Measurements from ENCODE around the gene LTBP3. TPM values are rescaled to one million over a fixed set of nuclear protein-coding genes. Genes with fewer than 3 reads are reported as not detected.
"Not testable (repeated sequence)": the region's sequence is repeated elsewhere in the genome, so short reads cannot be mapped to it uniquely, and the experiment has no call there.

The LTBP3 gene
- total and polyA plus RNA-seq, 9 donors: 50.2 to 204 (median 155) TPM

DNA sequence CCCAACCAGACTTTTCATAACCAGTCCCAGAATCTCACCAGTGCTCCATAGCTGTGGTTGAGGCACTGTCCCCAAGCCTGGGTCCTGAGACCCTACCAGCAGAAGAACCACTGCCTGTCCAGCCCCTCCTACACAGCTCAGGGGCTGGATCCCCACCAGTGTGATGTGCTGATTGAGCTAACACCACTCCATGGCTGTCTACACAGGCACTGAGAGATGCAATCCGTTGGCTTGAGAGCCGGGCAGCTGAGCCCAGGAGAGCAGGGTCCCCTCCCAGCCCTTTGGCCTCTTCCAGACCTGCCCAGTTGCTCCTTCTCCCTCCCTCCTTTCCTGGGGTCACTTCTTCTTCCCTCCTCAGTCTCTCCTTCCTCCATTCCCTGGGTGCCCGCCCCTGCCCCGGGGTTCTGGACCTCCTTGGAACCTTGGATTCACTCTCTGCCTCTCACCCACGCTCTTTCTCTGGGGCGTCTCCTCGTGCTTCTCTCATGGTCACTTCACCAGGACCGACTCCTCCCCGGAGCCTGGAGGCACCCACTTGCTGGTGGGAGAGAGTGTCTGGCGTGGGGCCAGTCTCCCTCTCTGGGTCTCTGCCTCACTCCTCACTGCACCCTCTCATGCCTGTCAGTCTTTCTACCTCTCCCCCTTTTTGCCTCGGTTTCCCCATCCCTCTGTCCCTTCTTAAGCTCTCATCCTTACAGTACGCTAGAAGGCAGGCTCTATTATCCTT is 34.0 kb downstream of the LTBP3 start:
- WGBS (ENCODE audit: insufficient coverage): 34% methylated on average over 8 of the region's 12 CpGs
- Histone ChIP-seq H3K4me3 (ENCODE audit: low read length) (peak overlapping the region; percentile 22), H3K27me3 (ENCODE audit: control insufficient read depth, insufficient read depth, low read length) (no peaks in the 10 kb centered on the region), H3K27ac (ENCODE audit: low read length) (peak overlapping the region; percentile 42), H3K4me1 (ENCODE audit: control insufficient read depth, insufficient read depth, low read length) (peaks cover 21% of the 10 kb centered on the region), H3K36me3 (ENCODE audit: control insufficient read depth, insufficient read depth, low read length) (peaks cover 33% of the 10 kb centered on the region), H3K9me3 (replicated peaks; ENCODE audit: control insufficient read depth, low read depth, low read length) (no peaks in the 10 kb centered on the region)
- DNase-seq: peak; percentile 60

DNA sequence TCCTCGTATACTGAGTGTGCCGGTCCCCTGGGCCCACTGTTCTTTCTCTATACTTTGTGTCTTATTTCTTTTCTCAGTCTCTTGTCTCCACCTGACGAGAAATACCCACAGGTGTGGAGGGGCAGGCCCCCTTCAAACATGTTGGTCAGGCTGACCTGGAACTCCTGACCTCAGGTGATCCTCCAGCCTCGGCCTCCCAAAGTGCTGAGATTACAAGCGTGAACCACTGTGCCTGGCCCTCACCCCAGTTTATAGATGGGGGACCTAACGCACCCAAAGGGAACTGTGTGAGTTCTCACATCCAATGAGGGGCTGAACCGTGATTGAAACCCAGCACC is 34.6 kb downstream of the LTBP3 start:
- not testable (repeated sequence) for DNase-seq; H3K9me3 ChIP-seq (replicated peaks; ENCODE audit: control insufficient read depth, low read depth, low read length); H3K27me3 ChIP-seq (ENCODE audit: control insufficient read depth, insufficient read depth, low read length); H3K4me3 ChIP-seq (ENCODE audit: low read length); H3K27ac ChIP-seq (ENCODE audit: low read length)
- WGBS (ENCODE audit: insufficient coverage): 83% methylated on average over 5 of the region's 7 CpGs
- Histone ChIP-seq H3K36me3 (ENCODE audit: control insufficient read depth, insufficient read depth, low read length) (peaks cover 27% of the 10 kb centered on the region), H3K4me1 (ENCODE audit: control insufficient read depth, insufficient read depth, low read length) (peaks cover 21% of the 10 kb centered on the region)

DNA sequence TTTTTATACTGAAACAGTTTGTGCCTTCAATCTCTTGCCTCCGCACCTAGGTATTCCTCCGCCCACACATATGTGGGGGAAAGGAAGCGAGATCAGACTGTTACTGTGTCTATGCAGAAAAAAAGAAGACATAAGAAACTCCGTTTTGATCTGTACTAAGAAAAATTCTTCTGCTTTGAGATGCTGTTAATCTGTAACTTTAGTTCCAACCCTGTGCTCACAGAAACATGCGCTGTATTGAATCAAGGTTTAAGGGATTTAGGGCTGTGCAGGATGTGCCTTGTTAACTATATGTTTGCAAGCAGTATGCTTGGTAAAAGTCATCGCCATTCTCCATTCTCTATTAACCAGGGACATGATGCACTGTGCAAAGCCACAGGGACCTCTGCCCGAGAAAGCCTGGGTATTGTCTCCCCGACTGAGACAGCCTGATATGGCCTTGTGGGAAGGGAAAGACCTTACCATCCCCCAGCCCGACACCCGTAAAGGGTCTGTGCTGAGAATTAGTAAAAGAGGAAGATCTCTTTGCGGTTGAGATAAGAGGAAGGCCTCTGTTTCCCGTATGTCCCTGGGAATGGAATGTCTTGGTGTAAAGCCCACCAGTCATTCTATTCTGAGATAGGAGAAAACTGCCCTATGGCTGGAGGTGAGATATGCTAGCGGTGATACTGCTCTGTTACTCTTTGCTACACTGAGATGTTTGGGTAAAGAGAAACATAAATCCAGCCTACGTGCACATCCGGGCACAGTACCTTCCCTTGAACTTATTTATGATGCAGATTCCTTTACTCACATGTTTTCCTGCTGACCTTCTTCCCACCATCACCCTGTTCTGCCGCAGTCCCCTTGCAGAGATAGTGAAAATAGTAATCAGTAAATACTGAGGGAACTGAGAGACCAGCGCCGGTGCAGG is 35.2 kb downstream of the LTBP3 start:
- H3K27me3 ChIP-seq (ENCODE audit: control insufficient read depth, insufficient read depth, low read length); DNase-seq; H3K27ac ChIP-seq (ENCODE audit: low read length); H3K9me3 ChIP-seq (replicated peaks; ENCODE audit: control insufficient read depth, low read depth, low read length); H3K4me3 ChIP-seq (ENCODE audit: low read length): not testable (repeated sequence)
- WGBS (ENCODE audit: insufficient coverage): no CpG with 5 or more reads among the region's 18 CpGs
- peaks cover 21% of the 10 kb centered on the region for H3K36me3 ChIP-seq (ENCODE audit: control insufficient read depth, insufficient read depth, low read length)
- H3K4me1 ChIP-seq (ENCODE audit: control insufficient read depth, insufficient read depth, low read length): peaks cover 21% of the 10 kb centered on the region

DNA sequence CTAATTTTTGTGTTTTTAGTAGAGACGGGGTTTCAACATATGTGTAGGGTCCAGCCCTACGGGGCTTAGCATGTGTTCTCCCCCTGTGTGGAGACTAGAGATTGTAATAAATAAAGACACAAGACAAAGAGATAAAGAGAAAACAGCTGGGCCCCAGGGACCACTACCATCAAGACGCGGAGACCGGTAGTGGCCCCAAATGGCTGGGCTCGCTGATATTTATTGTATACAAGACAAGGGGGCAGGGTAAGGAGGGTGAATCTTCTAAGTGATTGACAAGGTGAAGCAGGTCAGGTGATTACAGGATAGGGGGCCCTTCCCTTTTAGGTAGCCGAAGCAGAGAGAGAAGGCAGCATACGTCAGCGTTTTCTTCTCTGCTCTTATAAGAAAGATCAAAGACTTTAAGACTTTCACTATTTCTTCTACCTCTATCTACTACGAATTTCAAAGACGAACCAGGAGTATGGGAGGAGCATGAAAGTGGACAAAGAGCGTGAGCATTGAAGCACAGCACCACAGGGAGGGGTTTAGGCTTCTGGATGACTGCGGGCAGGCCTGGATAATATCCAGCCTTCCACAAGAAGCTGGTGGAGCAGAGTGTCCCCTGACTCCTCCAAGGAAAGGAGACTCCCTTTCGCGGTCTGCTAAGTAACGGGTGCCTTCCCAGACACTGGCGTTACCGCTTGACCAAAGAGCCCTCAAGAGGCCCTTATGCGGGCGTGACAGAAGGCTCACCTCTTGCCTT is 36.2 kb downstream of the LTBP3 start:
- 55% methylated on average over 5 of the region's 20 CpGs for WGBS (ENCODE audit: insufficient coverage)
- DNase-seq; H3K27ac ChIP-seq (ENCODE audit: low read length); H3K4me3 ChIP-seq (ENCODE audit: low read length); H3K9me3 ChIP-seq (replicated peaks; ENCODE audit: control insufficient read depth, low read depth, low read length); H3K27me3 ChIP-seq (ENCODE audit: control insufficient read depth, insufficient read depth, low read length): not testable (repeated sequence)
- Histone ChIP-seq H3K36me3 (ENCODE audit: control insufficient read depth, insufficient read depth, low read length) (peaks cover 15% of the 10 kb centered on the region), H3K4me1 (ENCODE audit: control insufficient read depth, insufficient read depth, low read length) (peaks cover 21% of the 10 kb centered on the region)

DNA sequence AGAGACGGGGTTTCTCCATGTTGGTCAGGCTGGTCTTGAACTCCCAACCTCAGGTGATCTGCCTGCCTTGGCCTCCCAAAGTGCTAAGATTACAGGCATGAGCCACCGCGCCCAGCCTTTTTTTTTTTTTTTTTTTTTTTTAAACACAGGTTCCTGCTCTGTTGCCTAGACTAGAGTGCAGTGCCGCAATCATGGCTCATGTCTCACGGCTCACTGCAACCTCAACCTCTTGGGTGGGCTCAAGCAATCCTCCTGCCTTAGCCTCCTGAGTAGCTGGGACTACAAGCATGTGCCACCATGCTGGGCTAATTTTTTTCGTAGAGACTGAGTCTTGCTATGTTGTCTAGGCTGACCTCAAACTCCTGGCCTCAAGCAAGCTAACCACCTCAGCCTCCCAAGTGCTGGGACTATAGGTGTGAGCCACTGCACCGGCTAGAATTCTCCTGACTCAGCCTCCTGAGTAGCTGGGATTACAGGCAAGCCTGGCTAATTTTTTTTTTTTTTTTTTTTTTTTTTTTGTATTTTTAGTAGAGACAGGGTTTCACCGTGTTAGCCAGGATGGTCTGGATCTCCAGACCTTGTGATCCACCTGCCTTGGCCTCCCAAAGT is 39.1 kb downstream of the LTBP3 start:
- not testable (repeated sequence) for H3K4me3 ChIP-seq (ENCODE audit: low read length); H3K27me3 ChIP-seq (ENCODE audit: control insufficient read depth, insufficient read depth, low read length); DNase-seq; H3K9me3 ChIP-seq (replicated peaks; ENCODE audit: control insufficient read depth, low read depth, low read length); H3K27ac ChIP-seq (ENCODE audit: low read length); H3K4me1 ChIP-seq (ENCODE audit: control insufficient read depth, insufficient read depth, low read length); H3K36me3 ChIP-seq (ENCODE audit: control insufficient read depth, insufficient read depth, low read length)
- 81% methylated on average over 3 of the region's 8 CpGs for WGBS (ENCODE audit: insufficient coverage)

DNA sequence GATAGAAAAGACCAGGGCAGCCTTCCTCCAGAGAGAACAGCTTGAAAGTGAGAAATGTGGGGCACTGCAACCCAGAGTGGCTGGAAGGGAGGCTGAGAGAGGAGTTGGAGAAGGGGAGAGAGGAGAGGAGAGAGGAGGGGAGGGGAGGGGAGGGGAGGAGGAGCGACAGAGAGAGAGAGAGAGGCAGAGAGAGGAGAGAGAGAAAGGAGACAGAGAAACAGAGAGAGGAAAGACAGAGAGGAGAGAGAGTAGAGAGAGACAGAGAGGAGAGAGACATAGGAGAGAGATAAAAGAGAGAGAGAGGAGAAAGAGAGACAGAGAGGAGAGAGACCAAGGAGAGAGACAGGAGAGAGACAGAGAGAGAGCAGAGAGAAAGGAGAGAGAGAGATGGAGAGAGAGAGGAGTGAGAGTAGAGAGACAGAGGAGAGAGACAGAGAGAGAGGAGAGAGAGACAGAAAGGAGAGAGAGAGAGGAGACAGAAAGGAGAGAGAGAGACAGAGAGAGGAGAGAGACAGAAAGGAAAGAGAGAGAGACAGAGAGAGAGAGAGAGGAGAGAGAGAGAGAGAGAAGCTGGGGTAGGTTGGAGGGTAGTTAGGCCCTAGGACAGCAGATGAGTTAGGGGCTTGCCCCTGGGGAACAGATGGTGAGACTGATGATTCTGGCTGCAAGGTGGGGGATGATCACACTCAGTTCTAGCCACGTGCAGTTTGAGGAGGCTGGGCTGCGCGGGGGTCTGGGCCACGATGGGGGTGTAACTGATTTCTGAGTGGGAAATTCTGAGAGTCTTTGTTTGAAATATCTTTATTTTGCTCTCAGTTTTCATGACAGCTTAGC is 41.8 kb downstream of the LTBP3 start:
- no peak for DNase-seq
- H3K36me3 ChIP-seq (ENCODE audit: control insufficient read depth, insufficient read depth, low read length): no peaks in the 10 kb centered on the region
- H3K4me1 ChIP-seq (ENCODE audit: control insufficient read depth, insufficient read depth, low read length): no peaks in the 10 kb centered on the region
- no peak overlapping the region for H3K27ac ChIP-seq (ENCODE audit: low read length)
- no peaks in the 10 kb centered on the region for H3K9me3 ChIP-seq (replicated peaks; ENCODE audit: control insufficient read depth, low read depth, low read length)
- H3K4me3 ChIP-seq (ENCODE audit: low read length): no peak overlapping the region
- H3K27me3 ChIP-seq (ENCODE audit: control insufficient read depth, insufficient read depth, low read length): no peaks in the 10 kb centered on the region
- no CpG with 5 or more reads among the region's 5 CpGs for WGBS (ENCODE audit: insufficient coverage)

DNA sequence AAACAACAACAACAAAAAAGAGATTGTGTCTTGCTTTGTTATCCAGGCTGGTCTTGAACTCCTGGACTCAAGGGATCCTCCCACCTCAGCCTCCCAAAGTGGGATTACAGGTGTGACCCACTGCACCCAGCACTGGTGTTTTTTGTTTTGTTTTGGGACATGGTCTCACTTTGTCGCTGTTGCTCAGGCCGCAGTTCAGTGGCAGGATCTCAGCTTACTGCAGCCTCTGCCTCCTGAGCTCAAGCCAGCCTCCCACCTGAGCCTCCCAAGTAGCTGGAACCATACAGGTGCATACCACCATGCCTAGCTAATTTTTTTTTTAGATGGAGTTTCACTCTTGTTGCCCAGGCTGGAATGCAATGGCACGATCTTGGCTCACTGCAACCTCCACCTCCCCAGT is 45.8 kb downstream of the LTBP3 start:
- DNase-seq; H3K4me1 ChIP-seq (ENCODE audit: control insufficient read depth, insufficient read depth, low read length); H3K4me3 ChIP-seq (ENCODE audit: low read length); H3K27ac ChIP-seq (ENCODE audit: low read length); H3K9me3 ChIP-seq (replicated peaks; ENCODE audit: control insufficient read depth, low read depth, low read length); H3K27me3 ChIP-seq (ENCODE audit: control insufficient read depth, insufficient read depth, low read length); H3K36me3 ChIP-seq (ENCODE audit: control insufficient read depth, insufficient read depth, low read length): not testable (repeated sequence)
- WGBS (ENCODE audit: insufficient coverage): 100% methylated on average over 2 of the region's 3 CpGs

DNA sequence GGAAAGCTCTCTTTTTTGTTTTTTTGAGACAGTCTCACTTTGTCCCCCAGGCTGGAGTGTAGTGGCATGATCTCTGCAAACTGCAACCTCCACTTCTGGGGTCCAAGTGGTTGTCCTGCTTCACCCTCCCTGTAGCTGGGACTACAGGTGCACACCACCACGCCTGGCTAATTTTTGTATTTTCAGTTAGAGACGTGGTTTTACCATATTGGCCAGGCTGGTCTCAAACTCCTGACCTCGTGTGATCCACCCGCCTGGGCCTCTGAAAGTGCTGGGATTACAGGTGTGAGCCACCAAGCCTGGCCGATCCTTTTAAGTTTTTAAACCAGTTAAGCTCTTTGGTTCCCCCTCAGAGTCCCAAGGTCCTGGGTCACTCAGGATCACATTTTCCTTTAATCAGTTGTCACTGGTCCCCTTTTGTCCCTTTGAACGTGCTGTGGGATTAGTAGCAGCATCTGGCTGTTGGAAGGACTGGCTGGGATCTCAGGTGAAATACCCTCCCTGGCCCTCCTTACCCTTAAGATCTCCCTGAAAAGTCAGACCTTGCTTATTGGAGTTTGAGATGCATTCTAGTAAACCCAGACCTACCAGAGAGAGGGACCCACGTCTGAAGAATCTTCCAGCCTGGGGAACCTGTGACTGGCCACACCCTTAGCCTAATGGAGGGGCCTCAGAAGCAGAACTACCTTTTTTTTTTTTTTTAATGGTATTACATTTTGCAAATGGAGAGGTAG is 51.2 kb downstream of the LTBP3 start:
- Histone ChIP-seq H3K36me3 (ENCODE audit: control insufficient read depth, insufficient read depth, low read length) (peaks cover 47% of the 10 kb centered on the region), H3K4me1 (ENCODE audit: control insufficient read depth, insufficient read depth, low read length) (peaks cover 31% of the 10 kb centered on the region), H3K27me3 (ENCODE audit: control insufficient read depth, insufficient read depth, low read length) (no peaks in the 10 kb centered on the region), H3K4me3 (ENCODE audit: low read length) (no peak overlapping the region), H3K27ac (ENCODE audit: low read length) (peak overlapping the region; percentile 100), H3K9me3 (replicated peaks; ENCODE audit: control insufficient read depth, low read depth, low read length) (no peaks in the 10 kb centered on the region)
- 17% methylated on average over 4 of the region's 7 CpGs for WGBS (ENCODE audit: insufficient coverage)
- DNase-seq: peak; percentile 77

DNA sequence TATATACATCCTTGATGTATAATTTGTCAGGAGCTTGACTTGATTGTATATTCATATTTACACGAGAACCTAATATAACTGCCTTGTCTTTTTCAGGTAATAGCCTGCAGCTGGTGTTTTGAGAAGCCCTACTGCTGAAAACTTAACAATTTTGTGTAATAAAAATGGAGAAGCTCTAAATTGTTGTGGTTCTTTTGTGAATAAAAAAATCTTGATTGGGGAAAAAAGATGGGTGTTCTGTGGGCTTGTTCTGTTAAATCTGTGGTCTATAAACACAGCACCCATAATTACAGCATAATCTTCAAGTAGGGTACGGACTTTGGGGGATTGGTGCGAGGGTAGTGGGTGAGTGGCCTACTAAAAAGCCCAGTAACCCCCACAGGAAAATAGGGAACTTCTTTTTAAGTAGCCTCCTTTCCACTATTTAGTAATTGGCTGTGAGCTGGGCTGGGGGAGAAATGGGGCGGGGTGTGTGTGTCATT is 51.8 kb downstream of the LTBP3 start:
- no peak for DNase-seq
- peak overlapping the region; percentile 85 for H3K4me3 ChIP-seq (ENCODE audit: low read length)
- no peaks in the 10 kb centered on the region for H3K9me3 ChIP-seq (replicated peaks; ENCODE audit: control insufficient read depth, low read depth, low read length)
- no CpG with 5 or more reads among the region's 4 CpGs for WGBS (ENCODE audit: insufficient coverage)
- peaks cover 31% of the 10 kb centered on the region for H3K4me1 ChIP-seq (ENCODE audit: control insufficient read depth, insufficient read depth, low read length)
- H3K36me3 ChIP-seq (ENCODE audit: control insufficient read depth, insufficient read depth, low read length): peaks cover 53% of the 10 kb centered on the region
- H3K27me3 ChIP-seq (ENCODE audit: control insufficient read depth, insufficient read depth, low read length): no peaks in the 10 kb centered on the region
- H3K27ac ChIP-seq (ENCODE audit: low read length): peak overlapping the region; percentile 100
